ENCODE measurements around the gene CUX1.
"Not testable (repeated sequence)": the region's sequence is repeated elsewhere in the genome, so short reads cannot be mapped to it uniquely, and the experiment has no call there.

CUX1 gene

DNA sequence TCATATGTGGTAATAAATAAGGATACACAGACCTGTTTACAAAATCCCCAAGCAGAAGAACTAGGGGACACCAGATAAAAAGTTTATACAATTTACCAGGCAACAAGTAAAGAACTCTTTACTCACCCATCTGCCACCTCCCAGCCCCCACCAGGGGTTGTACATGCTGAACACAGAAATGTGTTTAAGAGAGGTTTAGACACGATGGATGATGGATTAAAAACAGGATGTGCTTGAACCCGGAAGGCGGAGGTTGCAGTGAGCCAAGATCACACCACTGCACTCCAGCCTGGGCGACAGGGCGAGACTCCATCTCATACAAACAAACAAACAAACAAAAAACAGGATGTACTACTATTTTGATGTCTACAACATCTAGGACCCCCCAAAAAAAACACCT, 511.4 kb downstream of the CUX1 start:
- DNase-seq: not testable (repeated sequence)

DNA sequence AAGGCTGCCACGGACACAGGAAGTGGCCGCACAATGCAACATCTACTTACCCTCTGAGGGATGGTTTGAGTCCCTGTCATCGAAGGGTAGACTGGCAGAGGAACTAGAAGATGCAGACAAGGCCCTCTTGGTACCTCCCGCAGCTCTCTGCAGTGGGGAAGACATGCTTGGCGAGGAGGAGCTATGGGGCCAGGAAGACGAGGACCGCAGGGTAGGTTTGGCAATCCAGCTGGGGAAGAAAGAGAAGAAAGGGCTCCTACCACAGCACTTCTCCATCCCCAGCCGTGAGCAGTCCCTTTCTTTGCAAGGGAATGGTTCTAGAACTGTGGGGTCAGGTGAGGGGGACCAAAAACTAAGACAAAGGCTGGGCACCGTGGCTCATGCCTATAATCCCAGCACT, 511.9 kb downstream of the CUX1 start:
- DNase-seq: not testable (repeated sequence)

DNA sequence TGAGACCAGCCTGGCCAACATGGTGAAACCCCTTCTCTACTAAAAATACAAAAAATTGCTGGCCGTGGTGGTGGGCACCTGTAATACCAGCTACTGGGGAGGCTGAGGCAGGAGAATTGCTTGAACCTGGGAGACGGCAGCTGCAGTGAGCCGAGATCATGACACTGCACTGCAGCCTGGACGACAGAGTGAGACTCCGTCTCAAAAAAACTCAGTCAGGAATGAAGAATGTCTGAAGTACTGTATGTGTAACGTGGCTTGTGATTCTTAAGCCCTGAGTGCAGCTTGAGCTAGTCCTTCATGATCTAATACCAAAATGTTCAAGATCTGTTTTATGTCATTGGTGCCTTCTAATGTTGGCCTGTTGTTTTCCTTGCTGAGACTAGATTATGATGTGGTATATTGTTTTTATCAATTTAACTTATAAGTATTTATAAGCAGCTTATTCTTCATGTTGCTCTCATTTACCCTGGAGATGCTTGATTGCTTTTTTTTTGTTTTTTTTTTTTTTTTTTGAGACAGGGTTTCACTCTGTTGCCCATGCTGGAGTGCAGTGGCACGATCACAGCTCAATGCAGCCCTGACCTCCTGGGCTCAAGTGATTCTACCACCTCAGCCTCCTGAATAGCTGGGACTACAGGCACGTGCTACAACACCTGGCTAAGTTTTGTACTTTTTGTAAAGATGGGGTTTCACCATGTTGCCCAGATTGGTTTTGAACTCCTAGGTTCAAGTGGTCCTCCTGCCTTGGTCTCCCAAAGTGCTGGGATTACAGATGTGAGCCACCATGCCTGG, 513.4 kb downstream of the CUX1 start:
- DNase-seq: not testable (repeated sequence)

All from activated CD4-positive, alpha-beta T cell treated with anti-CD3 and anti-CD28 coated beads, Interleukin-10, Interleukin-2, amounts not matched to agents 100 ng/mL and 50 ng/mL, durations not matched to agents 16 hours and 8 hours (primary cell).